HUES64 (cell line): ENCODE results near the gene ANO6.

ENCODE experiments used
- H3K27ac ChIP-seq: 2 replicates; pipeline ENCODE4 v1.7.0; 2013; ENCODE audit warnings: low read depth, low read length, inconsistent platforms
- H3K27me3 ChIP-seq: 2 replicates; pipeline ENCODE4 v1.6.1; 2013; ENCODE audit warnings: mild to moderate bottlenecking, low read length; ENCODE audit not compliant: insufficient read depth
- H3K36me3 ChIP-seq: 2 replicates; pipeline ENCODE4 v1.6.1; 2013; ENCODE audit warnings: mild to moderate bottlenecking, low read length; ENCODE audit not compliant: insufficient read depth
- H3K4me1 ChIP-seq: 2 replicates; pipeline ENCODE4 v1.6.1; 2013; ENCODE audit warnings: mild to moderate bottlenecking, low read length, moderate library complexity; ENCODE audit not compliant: insufficient read depth
- H3K4me3 ChIP-seq: 2 replicates; pipeline ENCODE4 v1.5.1; 2013; ENCODE audit warnings: mild to moderate bottlenecking, low read length, moderate library complexity
- H3K9ac ChIP-seq: 2 replicates; pipeline ENCODE4 v1.6.1; 2013; ENCODE audit warnings: mild to moderate bottlenecking, low read depth, low read length
- H3K9me3 ChIP-seq: 2 replicates; pipeline ENCODE4 v1.6.1; 2013; ENCODE audit warnings: low read depth, low read length; ENCODE audit not compliant: insufficient read depth
- WGBS: fragments of 150-250, 120-280 bp; methylation state at CpG from one replicate; pipeline ENCODE4 v1.1.7; 2013; ENCODE audit warnings: missing lambda C conversion rate; 5-methylcytosine and 5-hydroxymethylcytosine counted together

ANO6 gene

GRCh38 chr12:45353944-45354343 is 138.0 kb downstream of the ANO6 start:
- Histone ChIP-seq H3K4me3 (no peak overlapping the region), H3K36me3 (peaks cover 53% of the 10 kb centered on the region), H3K9ac (no peak overlapping the region), H3K4me1 (no peaks in the 10 kb centered on the region), H3K9me3 (peaks cover 10% of the 10 kb centered on the region; the same call in 1 of the 2 replicates), H3K27ac (no peak overlapping the region), H3K27me3 (no peaks in the 10 kb centered on the region)
- WGBS: 88% methylated on average over 2 of the region's 2 CpGs

- Histone ChIP-seq H3K4me1 (no peaks in the 10 kb centered on the region), H3K27ac (no peak overlapping the region), H3K9ac (no peak overlapping the region), H3K4me3 (no peak overlapping the region), H3K36me3 (peaks cover 51% of the 10 kb centered on the region), H3K9me3 (peaks cover 10% of the 10 kb centered on the region; the same call in 1 of the 2 replicates), H3K27me3 (no peaks in the 10 kb centered on the region)
Measured at GRCh38 chr12:45354399-45354798, 138.5 kb downstream of the ANO6 start.

GRCh38 chr12:45355730-45356129 is 139.8 kb downstream of the ANO6 start:
- 93% methylated on average over 3 of the region's 3 CpGs for WGBS
- H3K27ac ChIP-seq: no peak overlapping the region
- H3K9me3 ChIP-seq: peaks cover 2% of the 10 kb centered on the region; the same call in 1 of the 2 replicates
- no peak overlapping the region for H3K4me3 ChIP-seq
- no peak overlapping the region for H3K9ac ChIP-seq
- no peaks in the 10 kb centered on the region for H3K27me3 ChIP-seq
- no peaks in the 10 kb centered on the region for H3K4me1 ChIP-seq
- H3K36me3 ChIP-seq: peaks cover 51% of the 10 kb centered on the region

GRCh38 chr12:45356822-45357538 is 141.1 kb downstream of the ANO6 start:
- no peak overlapping the region for H3K4me3 ChIP-seq
- H3K27ac ChIP-seq: no peak overlapping the region
- H3K4me1 ChIP-seq: no peaks in the 10 kb centered on the region
- peaks cover 7% of the 10 kb centered on the region for H3K9me3 ChIP-seq
- H3K9ac ChIP-seq: no peak overlapping the region
- peaks cover 48% of the 10 kb centered on the region for H3K36me3 ChIP-seq
- whole genome bisulfite sequencing: 100% methylated on average over 3 of the region's 4 CpGs
- no peaks in the 10 kb centered on the region for H3K27me3 ChIP-seq

- no peak overlapping the region for H3K4me3 ChIP-seq
- no peaks in the 10 kb centered on the region for H3K4me1 ChIP-seq
- H3K36me3 ChIP-seq: peaks cover 56% of the 10 kb centered on the region
- H3K27me3 ChIP-seq: no peaks in the 10 kb centered on the region
- H3K27ac ChIP-seq: no peak overlapping the region
- H3K9me3 ChIP-seq: peaks cover 15% of the 10 kb centered on the region
- WGBS: 97% methylated on average over 4 of the region's 4 CpGs
- H3K9ac ChIP-seq: no peak overlapping the region
Measured at GRCh38 chr12:45357539-45358417, 141.9 kb downstream of the ANO6 start.

GRCh38 chr12:45362291-45362690 is 146.4 kb downstream of the ANO6 start:
- Histone ChIP-seq H3K9me3 (peaks cover 29% of the 10 kb centered on the region), H3K27ac (no peak overlapping the region), H3K27me3 (no peaks in the 10 kb centered on the region), H3K9ac (no peak overlapping the region), H3K36me3 (peaks cover 53% of the 10 kb centered on the region), H3K4me3 (no peak overlapping the region), H3K4me1 (no peaks in the 10 kb centered on the region)

GRCh38 chr12:45363903-45364302 is 148.0 kb downstream of the ANO6 start:
- no peak overlapping the region for H3K27ac ChIP-seq

GRCh38 chr12:45368841-45369489 is 153.1 kb downstream of the ANO6 start:
- Histone ChIP-seq H3K36me3 (peaks cover 32% of the 10 kb centered on the region), H3K9ac (no peak overlapping the region), H3K4me1 (no peaks in the 10 kb centered on the region), H3K4me3 (no peak overlapping the region), H3K27me3 (no peaks in the 10 kb centered on the region), H3K9me3 (peaks cover 6% of the 10 kb centered on the region; the same call in 1 of the 2 replicates), H3K27ac (no peak overlapping the region)
- WGBS: 93% methylated on average over 3 of the region's 3 CpGs

More at GRCh38 chr12:45363903-45364302, 148.0 kb downstream of the ANO6 start:
- Histone ChIP-seq H3K4me3 (no peak overlapping the region), H3K27me3 (no peaks in the 10 kb centered on the region), H3K4me1 (no peaks in the 10 kb centered on the region), H3K9ac (no peak overlapping the region), H3K36me3 (peaks cover 50% of the 10 kb centered on the region), H3K9me3 (peaks cover 29% of the 10 kb centered on the region)

- no CpG with 5 or more reads among the region's 1 CpG for WGBS
- peaks cover 42% of the 10 kb centered on the region for H3K36me3 ChIP-seq
Measured at GRCh38 chr12:45377815-45378214, 161.9 kb downstream of the ANO6 start.

GRCh38 chr12:45379261-45379660 is 163.4 kb downstream of the ANO6 start:
- H3K9me3 ChIP-seq: no peaks in the 10 kb centered on the region
- 96% methylated on average over 5 of the region's 5 CpGs for WGBS
- H3K4me1 ChIP-seq: no peaks in the 10 kb centered on the region
- no peak overlapping the region for H3K4me3 ChIP-seq
- H3K27ac ChIP-seq: no peak overlapping the region
- H3K9ac ChIP-seq: no peak overlapping the region
- peaks cover 56% of the 10 kb centered on the region for H3K36me3 ChIP-seq
- no peaks in the 10 kb centered on the region for H3K27me3 ChIP-seq

More at GRCh38 chr12:45377815-45378214, 161.9 kb downstream of the ANO6 start:
- no peaks in the 10 kb centered on the region for H3K27me3 ChIP-seq
- H3K4me1 ChIP-seq: no peaks in the 10 kb centered on the region
- H3K9ac ChIP-seq: no peak overlapping the region
- H3K27ac ChIP-seq: no peak overlapping the region
- no peak overlapping the region for H3K4me3 ChIP-seq
- no peaks in the 10 kb centered on the region for H3K9me3 ChIP-seq

- Histone ChIP-seq H3K9ac (no peak overlapping the region), H3K4me3 (no peak overlapping the region), H3K36me3 (peaks cover 75% of the 10 kb centered on the region), H3K27me3 (no peaks in the 10 kb centered on the region), H3K27ac (no peak overlapping the region), H3K9me3 (no peaks in the 10 kb centered on the region), H3K4me1 (no peaks in the 10 kb centered on the region)
- WGBS: 94% methylated on average over 4 of the region's 4 CpGs
Measured at GRCh38 chr12:45381351-45381750, 165.5 kb downstream of the ANO6 start.
